WTC11 (cell line): ENCODE data around the gene CD320. TPM values are rescaled to one million over a fixed set of nuclear protein-coding genes. Genes with fewer than 3 reads are reported as not detected.

Source experiments
- ATAC-seq: fragments of 200-7000 bp; cut with Tn5 transposase; 2 replicates; pipeline ENCODE4 v1.10.0; 2021; ENCODE audit warnings: mild to moderate bottlenecking, moderate library complexity
- CTCF ChIA-PET: fragments of 300-600 bp; sonication (Branson Sonifier 250); formaldehyde crosslinking; loops from one replicate; lab custom pipeline; 2021; ENCODE audit warnings: antibody characterized with exemption; lab: Charles Lee
- POLR2A ChIA-PET: fragments of 350-600 bp; sonication (Branson Sonifier 250); formaldehyde crosslinking; loops from one replicate; lab custom pipeline; 2021; ENCODE audit warnings: antibody characterized with exemption; lab: Charles Lee
- DNase-seq: peaks from one replicate; pipeline ENCODE4 v3.0.0; 2021; ENCODE audit warnings: low spot score
- H3K27ac Mint-ChIP-seq: 2 replicates; pipeline ENCODE4 v1.8.0; 2021; ENCODE audit warnings: mixed read lengths
- H3K27me3 Mint-ChIP-seq: 2 replicates; pipeline ENCODE4 v1.8.0; 2021; ENCODE audit warnings: low read depth, mild to moderate bottlenecking, moderate library complexity, mixed read lengths
- H3K36me3 Mint-ChIP-seq: 2 replicates; pipeline ENCODE4 v1.8.0; 2021; ENCODE audit warnings: mixed read lengths
- H3K4me1 Mint-ChIP-seq: 2 replicates; pipeline ENCODE4 v1.8.0; 2022; ENCODE audit warnings: mixed read lengths
- H3K4me3 Mint-ChIP-seq: 2 replicates; pipeline ENCODE4 v1.8.0; 2021; ENCODE audit warnings: mild to moderate bottlenecking, moderate library complexity, mixed read lengths
- H3K9me3 Mint-ChIP-seq: 2 replicates; pipeline ENCODE4 v1.8.0; 2021; ENCODE audit warnings: mixed read lengths
- ATF3 ChIP-seq: sonication (generic); formaldehyde crosslinking; conservative IDR thresholded peaks from 2 replicates; pipeline ENCODE4 v1.8.1; 2022; ENCODE audit warnings: mild to moderate bottlenecking, missing genetic modification reagents
- ATF6 ChIP-seq: sonication (generic); formaldehyde crosslinking; IDR thresholded peaks from 2 replicates; pipeline ENCODE4 v1.8.1; 2023; ENCODE audit warnings: mild to moderate bottlenecking, missing genetic modification reagents
- CDX4 ChIP-seq: fragments of 250-450 bp; sonication (Bioruptor Pico); IDR thresholded peaks from 2 replicates; pipeline ENCODE4 v1.9.0; 2021; ENCODE audit warnings: moderate library complexity, mild to moderate bottlenecking, inconsistent platforms, borderline replicate concordance
- CREB1 ChIP-seq: sonication (generic); formaldehyde crosslinking; IDR thresholded peaks from 2 replicates; pipeline ENCODE4 v1.8.0; 2023; ENCODE audit warnings: mild to moderate bottlenecking, missing genetic modification reagents
- FOXK1 ChIP-seq: sonication (generic); formaldehyde crosslinking; IDR thresholded peaks from 2 replicates; pipeline ENCODE4 v1.8.0; 2022; ENCODE audit warnings: mild to moderate bottlenecking, moderate library complexity, missing genetic modification reagents
- GABPB1 ChIP-seq: sonication (generic); formaldehyde crosslinking; IDR thresholded peaks from 2 replicates; pipeline ENCODE4 v1.8.1; 2023; ENCODE audit warnings: mild to moderate bottlenecking, missing genetic modification reagents
- GTF2I ChIP-seq: fragments of 250-450 bp; sonication (Bioruptor Pico); conservative IDR thresholded peaks from 2 replicates; pipeline ENCODE4 v1.4.0; 2021; ENCODE audit warnings: mild to moderate bottlenecking
- IRF1 ChIP-seq: sonication (generic); formaldehyde crosslinking; IDR thresholded peaks from 2 replicates; pipeline ENCODE4 v1.8.0; 2023; ENCODE audit warnings: missing genetic modification reagents
- JAZF1 ChIP-seq: fragments of 250-450 bp; sonication (Bioruptor Pico); IDR thresholded peaks from 2 replicates; pipeline ENCODE4 v1.9.0; 2021; ENCODE audit warnings: moderate library complexity, mild to moderate bottlenecking, inconsistent platforms
- KAT7 ChIP-seq: sonication (generic); formaldehyde crosslinking; IDR thresholded peaks from 2 replicates; pipeline ENCODE4 v1.8.1; 2023; ENCODE audit warnings: missing genetic modification reagents, mild to moderate bottlenecking, borderline replicate concordance
- MAX ChIP-seq: sonication (generic); formaldehyde crosslinking; IDR thresholded peaks from 2 replicates; pipeline ENCODE4 v1.8.0; 2022; ENCODE audit warnings: mild to moderate bottlenecking, missing genetic modification reagents
- NR1H2 ChIP-seq: sonication (generic); formaldehyde crosslinking; IDR thresholded peaks from 2 replicates; pipeline ENCODE4 v1.9.0; 2021; ENCODE audit warnings: mild to moderate bottlenecking, moderate library complexity, missing genetic modification reagents
- NR2C2 ChIP-seq: sonication (generic); formaldehyde crosslinking; IDR thresholded peaks from 2 replicates; pipeline ENCODE4 v1.8.0; 2022; ENCODE audit warnings: mild to moderate bottlenecking, missing genetic modification reagents
- OVOL2 ChIP-seq: fragments of 250-450 bp; sonication (Bioruptor Pico); IDR thresholded peaks from 2 replicates; pipeline ENCODE4 v1.9.0; 2021; ENCODE audit warnings: mild to moderate bottlenecking, borderline replicate concordance
- RELA ChIP-seq: sonication (generic); formaldehyde crosslinking; IDR thresholded peaks from 2 replicates; pipeline ENCODE4 v1.8.1; 2022; ENCODE audit warnings: missing genetic modification reagents, mild to moderate bottlenecking, borderline replicate concordance
- SOX15 ChIP-seq: fragments of 250-450 bp; sonication (Bioruptor Pico); IDR thresholded peaks from 2 replicates; pipeline ENCODE4 v1.9.0; 2021; ENCODE audit warnings: mild to moderate bottlenecking
- TEAD1 ChIP-seq: sonication (generic); formaldehyde crosslinking; IDR thresholded peaks from 2 replicates; pipeline ENCODE4 v1.8.0; 2022; ENCODE audit warnings: mild to moderate bottlenecking, missing genetic modification reagents
- TEAD4 ChIP-seq: sonication (generic); formaldehyde crosslinking; IDR thresholded peaks from 2 replicates; pipeline ENCODE4 v1.8.0; 2022; ENCODE audit warnings: mild to moderate bottlenecking, missing genetic modification reagents
- USF2 ChIP-seq: sonication (generic); formaldehyde crosslinking; IDR thresholded peaks from 2 replicates; pipeline ENCODE4 v1.8.1; 2023; ENCODE audit warnings: mild to moderate bottlenecking, missing genetic modification reagents, moderate library complexity
- ZBTB21 ChIP-seq: sonication (generic); formaldehyde crosslinking; IDR thresholded peaks from 2 replicates; pipeline ENCODE4 v1.8.1; 2023; ENCODE audit warnings: mild to moderate bottlenecking, missing genetic modification reagents, borderline replicate concordance
- ZNF423 ChIP-seq: fragments of 250-450 bp; sonication (Bioruptor Pico); IDR thresholded peaks from 2 replicates; pipeline ENCODE4 v2.1.2; 2022; ENCODE audit warnings: mild to moderate bottlenecking, moderate library complexity
- ZNF512 ChIP-seq: sonication (generic); formaldehyde crosslinking; IDR thresholded peaks from 2 replicates; pipeline ENCODE4 v1.8.1; 2022; ENCODE audit warnings: missing genetic modification reagents, borderline replicate concordance
- total RNA-seq: library from RNA; stranded (reverse); gene quantifications from 3 replicates; pipeline ENCODE4 v1.2.3, GENCODE V29; 2021

CD320 gene
- total RNA-seq, 1 experiment from 2014 or later: 107 TPM

- H3K4me3 Mint-ChIP-seq: no peak overlapping the region
- DNase-seq (no peak), ATAC-seq (no peak)
- no peaks in the 10 kb centered on the region for H3K9me3 Mint-ChIP-seq
- no peak overlapping the region for H3K27ac Mint-ChIP-seq
- CTCF ChIA-PET: interaction anchor here (0.6 to 1.6 kb wide), 5 partner anchors 19 to 312 kb away, joined by 4 to 6 read pairs (median 4); no protein-coding TSS in a partner anchor
- peaks cover 12% of the 10 kb centered on the region for H3K4me1 Mint-ChIP-seq
- POLR2A ChIA-PET: interaction anchor here (0.9 kb wide), 1 partner anchor 107 kb away, joined by 4 read pairs; the partner anchor contains the start of gene FBN3
- H3K36me3 Mint-ChIP-seq: peaks cover 40% of the 10 kb centered on the region
- H3K27me3 Mint-ChIP-seq: no peaks in the 10 kb centered on the region
- TF ChIP-seq GABPB1: no peak
- TF ChIP-seq GTF2I: peak; percentile 83
- no peak for TF ChIP-seq ZBTB21
- 0 out of 2 replicates have a peak, but pooled peaks have one; percentile 15 for TF ChIP-seq ATF3 (CRISPR knock-in tag)
- TF ChIP-seq, all 79 proteins: peak for 2
Observed at GRCh38 chr19:8256276-8257051, 51.7 kb downstream of the CD320 start.

GRCh38 chr19:8255426-8256125 is 52.6 kb downstream of the CD320 start:
- Mint-ChIP-seq H3K36me3 (peaks cover 40% of the 10 kb centered on the region), H3K9me3 (no peaks in the 10 kb centered on the region), H3K4me1 (peaks cover 12% of the 10 kb centered on the region)
- ATAC-seq (no peak), DNase-seq (no peak)
- TF ChIP-seq CREB1 (CRISPR knock-in tag): no peak
- no peak for TF ChIP-seq NR1H2 (CRISPR knock-in tag)
- no peak for TF ChIP-seq TEAD4
- TF ChIP-seq USF2 (CRISPR knock-in tag): no peak
- no peak for TF ChIP-seq RELA (CRISPR knock-in tag)
- TF ChIP-seq JAZF1 (CRISPR knock-in tag): no peak
- TF ChIP-seq NR2C2 (CRISPR knock-in tag): no peak
- TF ChIP-seq CDX4 (CRISPR knock-in tag): no peak
- TF ChIP-seq SOX15 (CRISPR knock-in tag): no peak
- TF ChIP-seq MAX (CRISPR knock-in tag): no peak
- TF ChIP-seq, all 79 proteins: peak for 0
- H3K27ac Mint-ChIP-seq: no peak overlapping the region
- H3K27me3 Mint-ChIP-seq: no peaks in the 10 kb centered on the region
- H3K4me3 Mint-ChIP-seq: no peak overlapping the region
- CTCF ChIA-PET: interaction anchor here (0.6 to 6.3 kb wide), 3 partner anchors 15 to 311 kb away, joined by 3 to 55 read pairs (median 4); no protein-coding TSS in a partner anchor
- POLR2A ChIA-PET: interaction anchor here (0.9 kb wide), 1 partner anchor 106 kb away, joined by 4 read pairs; the partner anchor contains the start of gene FBN3

GRCh38 chr19:8254286-8255001 is 53.7 kb downstream of the CD320 start:
- H3K36me3 Mint-ChIP-seq: peaks cover 36% of the 10 kb centered on the region
- DNase-seq: no peak
- POLR2A ChIA-PET: interaction anchor here (0.9 kb wide), 1 partner anchor 25 kb away, joined by 4 read pairs; no protein-coding TSS in a partner anchor
- TF ChIP-seq KAT7 (CRISPR knock-in tag) (no peak), ATF6 (CRISPR knock-in tag) (no peak), GTF2I (no peak), FOXK1 (CRISPR knock-in tag) (no peak), NR2C2 (CRISPR knock-in tag) (no peak), ZNF423 (CRISPR knock-in tag) (no peak), TEAD1 (no peak), ZNF512 (no peak), OVOL2 (CRISPR knock-in tag) (no peak), IRF1 (CRISPR knock-in tag) (no peak)
- TF ChIP-seq, all 79 proteins: peak for 0
- no peak overlapping the region; the same call in 1 of the 2 replicates for H3K27ac Mint-ChIP-seq
- no peak for ATAC-seq
- H3K4me1 Mint-ChIP-seq: peaks cover 5% of the 10 kb centered on the region
- no peak overlapping the region for H3K4me3 Mint-ChIP-seq
- CTCF ChIA-PET: interaction anchor here (1.0 to 6.3 kb wide), 4 partner anchors 96 to 311 kb away, joined by 3 to 55 read pairs (median 5); partner anchors contain the start of gene TIMM44
- H3K27me3 Mint-ChIP-seq: no peaks in the 10 kb centered on the region
- no peaks in the 10 kb centered on the region for H3K9me3 Mint-ChIP-seq
